GM12878 (cell line): Measurements from ENCODE around the gene NPLOC4. TPM values are rescaled to one million over a fixed set of nuclear protein-coding genes. Genes with fewer than 3 reads are reported as not detected.

Experiments used
- ATAC-seq: fragments of 200-7000 bp; cut with Tn5 transposase; 3 replicates; pipeline ENCODE4 v1.9.1; 2020; ENCODE audit warnings: mild to moderate bottlenecking, moderate library complexity
- BruUV-seq: library from RNA; stranded (reverse); fragments of 400-500 nt; replicated peaks from 2 replicates; lab custom pipeline; 2021; lab: Mats Ljungman, UMichigan
- CTCF ChIA-PET: fragments of 300-600 bp; sonication (Branson Sonifier 250); formaldehyde crosslinking; extraction: SDS; loops from one replicate; lab custom pipeline; 2021; ENCODE audit warnings: inconsistent platforms; lab: Yijun Ruan, JAX
- POLR2A ChIA-PET: fragments of 350-600 bp; formaldehyde crosslinking; extraction: SDS; loops from one replicate; lab custom pipeline; 2021; ENCODE audit warnings: inconsistent platforms; lab: Charles Lee
- RAD21 ChIA-PET: fragments of 300-600 bp; sonication (Branson Sonifier 250); formaldehyde crosslinking; loops from one replicate; lab custom pipeline; 2023; ENCODE audit warnings: antibody characterized with exemption; ENCODE audit not compliant: unreplicated experiment; lab: Charles Lee
- SMC1A ChIA-PET: fragments of 300-600 bp; sonication (Branson Sonifier 250); formaldehyde crosslinking; loops from one replicate; lab custom pipeline; 2023; ENCODE audit not compliant: unreplicated experiment, uncharacterized antibody; lab: Charles Lee
- DNase-seq: peaks from one replicate; pipeline ENCODE4 v3.0.0-alpha.2; 2011; ENCODE audit warnings: low read depth, low spot score
- FAIRE-seq: peaks from 3 replicates; lab custom pipeline; 2011; peaks lifted over from hg19 to GRCh38; lab: Jason Lieb, UNC
- H2AFZ ChIP-seq: 2 replicates; pipeline ENCODE4 v1.6.0; 2011; ENCODE audit warnings: low read depth, low read length, control low read depth; ENCODE audit not compliant: control insufficient read depth
- H3K27ac ChIP-seq: 2 replicates; pipeline ENCODE4 v1.5.1; 2011; ENCODE audit warnings: control low read depth; ENCODE audit not compliant: control insufficient read depth, insufficient read depth
- H3K27me3 ChIP-seq, 2 experiments: replicated peaks in 1 of 2; 2 replicates each; pipeline versions ENCODE4 v1.6.0 to v1.6.1; 2011; ENCODE audit warnings: low read length in 1 of 2; ENCODE audit not compliant: control insufficient read depth in 2 of 2, insufficient read depth in 2 of 2
- H3K36me3 ChIP-seq, 2 experiments: 2 replicates each; pipeline ENCODE4 v1.5.1; 2011; ENCODE audit warnings: low read length in 1 of 2; ENCODE audit not compliant: control insufficient read depth in 2 of 2, insufficient read depth in 2 of 2
- H3K4me1 ChIP-seq: 2 replicates; pipeline ENCODE4 v1.6.1; 2011; ENCODE audit warnings: mild to moderate bottlenecking, low read length, moderate library complexity, mixed read lengths; ENCODE audit not compliant: control insufficient read depth, insufficient read depth
- H3K4me2 ChIP-seq: 2 replicates; pipeline ENCODE4 v1.6.0; 2011; ENCODE audit warnings: control low read depth; ENCODE audit not compliant: control insufficient read depth, insufficient read depth
- H3K4me3 ChIP-seq: fragments of 200-600 bp; sonication (generic); 2 replicates; pipeline ENCODE4 v1.5.1; 2016
- H3K79me2 ChIP-seq: 2 replicates; pipeline ENCODE4 v1.6.0; 2011; ENCODE audit warnings: low read length; ENCODE audit not compliant: control insufficient read depth, insufficient read depth
- H3K9ac ChIP-seq: 2 replicates; pipeline ENCODE4 v1.8.0; 2011; ENCODE audit warnings: low read length, control low read depth, mixed read lengths; ENCODE audit not compliant: control insufficient read depth, insufficient read depth
- H3K9me3 ChIP-seq: replicated peaks from 3 replicates; pipeline ENCODE4 v1.5.1; 2011; ENCODE audit warnings: mild to moderate bottlenecking, low read length; ENCODE audit not compliant: control insufficient read depth, insufficient read depth
- H4K20me1 ChIP-seq: 2 replicates; pipeline ENCODE4 v1.6.0; 2011; ENCODE audit not compliant: control insufficient read depth, insufficient read depth
- BMI1 ChIP-seq: fragments of 450-650 bp; IDR thresholded peaks from 2 replicates; pipeline ENCODE4 v1.6.1; 2016; ENCODE audit warnings: mild to moderate bottlenecking, moderate library complexity, borderline replicate concordance
- FOXK2 ChIP-seq: fragments of 450-650 bp; IDR thresholded peaks from 2 replicates; pipeline ENCODE4 v1.6.1; 2017; ENCODE audit warnings: mild to moderate bottlenecking, moderate library complexity
- HDAC2 ChIP-seq: fragments of 200-600 bp; sonication (generic); IDR thresholded peaks from 2 replicates; pipeline ENCODE4 v1.6.1; 2017
- NFXL1 ChIP-seq: fragments of 450-650 bp; IDR thresholded peaks from 2 replicates; pipeline ENCODE4 v1.6.1; 2017; ENCODE audit warnings: antibody characterized with exemption, mild to moderate bottlenecking, borderline replicate concordance
- NFYB ChIP-seq: IDR thresholded peaks from 2 replicates; pipeline ENCODE4 v1.6.1; 2011; ENCODE audit warnings: low read depth, mild to moderate bottlenecking, low read length, improper control_type of control experiment, moderate library complexity; ENCODE audit not compliant: insufficient read depth
- NR2C1 ChIP-seq: fragments of 450-650 bp; IDR thresholded peaks from 2 replicates; pipeline ENCODE4 v1.6.1; 2017; ENCODE audit warnings: antibody characterized with exemption, mild to moderate bottlenecking, moderate library complexity
- RBBP5 ChIP-seq: fragments of 200-600 bp; sonication (generic); conservative IDR thresholded peaks from 2 replicates; pipeline ENCODE4 v1.6.1; 2016
- SP1 ChIP-seq: IDR thresholded peaks from one replicate; pipeline ENCODE4 v1.6.1; 2011; ENCODE audit warnings: low read depth, low read length
- ZBTB40 ChIP-seq: fragments of 450-650 bp; IDR thresholded peaks from 2 replicates; pipeline ENCODE4 v1.6.1; 2016; ENCODE audit warnings: mild to moderate bottlenecking, moderate library complexity, borderline replicate concordance
- WGBS: methylation state at CpG from one replicate; pipeline ENCODE4 v1.1.6; 2016; ENCODE audit warnings: low lambda C conversion rate; ENCODE audit not compliant: insufficient replicate concordance, insufficient coverage; ENCODE audit errors: missing lambda C conversion rate; 5-methylcytosine and 5-hydroxymethylcytosine counted together
- in situ Hi-C: fragments of 300-500 bp; cut with MboI; formaldehyde crosslinking; loops from 9 replicates; pipeline ENCODE4 v1.14.3; 2018; ENCODE audit warnings: mixed read lengths
- intact Hi-C: fragments of 100-400 bp; cut with micrococcal nuclease; formaldehyde crosslinking; loops from one replicate; pipeline ENCODE4 v1.14.2; 2022; ENCODE audit not compliant: unreplicated experiment
- polyA plus RNA-seq, 11 experiments: library from polyadenylated mRNA; depleted of rRNA in 4 of 11; unstranded in 6 of 11; stranded (reverse) in 5 of 11; fragments of >200 nt; fragmentation: Nextera tagmentation in 4 of 11; fragmentation: Illumina TruSeq in 1 of 11; extraction: Ambion mirVana in 4 of 11; extraction: Trizol in 1 of 11; gene quantifications; 1 replicate in 1 of 11; 2 replicates in 10 of 11; pipeline versions ENCODE4 v1.2.1 to v1.2.3, GENCODE V29; 2011 to 2016; ENCODE audit warnings: inconsistent platforms in 2 of 11, missing spikeins in 2 of 11, low read depth in 1 of 11
- total RNA-seq, 4 experiments: library from RNA; depleted of rRNA in 3 of 4; stranded (reverse); fragments of >200 nt in 3 of 4; fragmentation: Illumina TruSeq in 1 of 4; extraction: Trizol in 1 of 4; gene quantifications; 2 replicates each; pipeline versions ENCODE4 v1.2.1 to v1.2.3, GENCODE V29; 2013 to 2021
- TF ChIP-seq, protein P1 (sequence below): IDR thresholded peaks from 2 replicates; pipeline ENCODE4 v1.6.1; 2011; ENCODE audit warnings: borderline replicate concordance, low read depth, mild to moderate bottlenecking, moderate library complexity, low read length; ENCODE audit not compliant: insufficient read depth, poor library complexity, severe bottlenecking

NPLOC4 gene
- total and polyA plus RNA-seq, 10 of the 15 experiments (the other 5 are each of a cell fraction or from before 2014, with no cell fraction given) = 1.5 to 83.7 (median 45.8) TPM

DNA sequence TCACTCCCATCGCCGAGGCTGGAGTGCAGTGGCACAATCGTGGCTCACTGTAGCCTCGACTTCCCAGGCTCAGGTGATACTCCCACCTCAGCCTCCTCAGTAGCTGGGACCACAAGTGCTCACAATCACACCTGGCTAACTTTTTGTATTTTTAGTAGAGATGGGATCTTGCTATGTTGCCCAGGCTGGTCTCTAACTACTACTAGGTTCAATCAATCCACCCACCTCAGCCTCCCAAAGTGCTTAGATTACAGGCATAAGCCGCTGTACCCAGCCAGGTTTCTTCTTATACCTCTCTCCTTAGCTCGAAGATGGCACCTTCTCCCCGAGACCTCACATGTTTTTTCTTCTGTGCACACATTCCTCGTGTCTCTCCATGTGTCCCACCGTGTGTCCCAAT is 3.1 kb upstream of the NPLOC4 start:
- Histone ChIP-seq H3K27ac (no peak overlapping the region), H3K4me1 (peaks cover 4% of the 10 kb centered on the region), H3K36me3 (no peaks in the 10 kb centered on the region), H3K4me2 (no peak overlapping the region), H3K9ac (no peak overlapping the region), H3K4me3 (no peak overlapping the region), H3K9me3 (no peaks in the 10 kb centered on the region), H4K20me1 (no peaks in the 10 kb centered on the region), H3K27me3 (no peaks in the 10 kb centered on the region), H3K79me2 (peaks cover 18% of the 10 kb centered on the region), H2AFZ (no peak overlapping the region)
- BruUV-seq = no TSS peak
- in situ Hi-C loops = no loop called here
- no peak for FAIRE-seq
- whole genome bisulfite sequencing = 95% methylated on average over 9 of the region's 9 CpGs
- TF ChIP-seq, protein P1, sequence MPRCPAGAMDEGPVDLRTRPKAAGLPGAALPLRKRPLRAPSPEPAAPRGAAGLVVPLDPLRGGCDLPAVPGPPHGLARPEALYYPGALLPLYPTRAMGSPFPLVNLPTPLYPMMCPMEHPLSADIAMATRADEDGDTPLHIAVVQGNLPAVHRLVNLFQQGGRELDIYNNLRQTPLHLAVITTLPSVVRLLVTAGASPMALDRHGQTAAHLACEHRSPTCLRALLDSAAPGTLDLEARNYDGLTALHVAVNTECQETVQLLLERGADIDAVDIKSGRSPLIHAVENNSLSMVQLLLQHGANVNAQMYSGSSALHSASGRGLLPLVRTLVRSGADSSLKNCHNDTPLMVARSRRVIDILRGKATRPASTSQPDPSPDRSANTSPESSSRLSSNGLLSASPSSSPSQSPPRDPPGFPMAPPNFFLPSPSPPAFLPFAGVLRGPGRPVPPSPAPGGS = no peak
- TF ChIP-seq NFXL1 (no peak), BMI1 (no peak), RBBP5 (no peak), ZBTB40 (no peak), NFYB (no peak), FOXK2 (no peak), HDAC2 (no peak), NR2C1 (no peak), SP1 (no peak)
- POLR2A ChIA-PET = interaction anchor here (0.7 to 1.4 kb wide), 2 partner anchors 25 to 44 kb away, joined by 3 to 4 read pairs; partner anchors contain the start of genes ARL16 and HGS
- DNase-seq = no peak
- CTCF ChIA-PET = no interaction called here
- SMC1A ChIA-PET = no interaction called here
- ATAC-seq = no peak
- RAD21 ChIA-PET = no interaction called here
- intact Hi-C loops = no loop called here
